H9 (cell line): ENCODE measurements around the gene PASD1. TPM values are rescaled to one million over a fixed set of nuclear protein-coding genes. Genes with fewer than 3 reads are reported as not detected.

Experiments
- DNase-seq: peaks from one replicate; pipeline ENCODE4 v3.0.0-alpha.2; 2017
- H2AFZ ChIP-seq: one replicate; pipeline ENCODE4 v1.6.1; 2013; ENCODE audit warnings: mild to moderate bottlenecking, low read length, control low read depth, moderate library complexity
- H2AK5ac ChIP-seq: 2 replicates; pipeline ENCODE4 v1.6.1; 2013; ENCODE audit warnings: low read length, control low read depth, mixed read lengths; ENCODE audit not compliant: insufficient read length
- H2BK120ac ChIP-seq: one replicate; pipeline ENCODE4 v1.6.1; 2013; ENCODE audit warnings: low read depth, mild to moderate bottlenecking, low read length, control low read depth, inconsistent platforms; ENCODE audit not compliant: poor library complexity, severe bottlenecking
- H2BK12ac ChIP-seq: 2 replicates; pipeline ENCODE4 v1.6.1; 2013; ENCODE audit warnings: low read length, control low read depth, mixed read lengths, low read depth; ENCODE audit not compliant: insufficient read length
- H2BK15ac ChIP-seq: 2 replicates; pipeline ENCODE4 v1.6.1; 2013; ENCODE audit warnings: low read depth, low read length, control low read depth
- H2BK20ac ChIP-seq: one replicate; pipeline ENCODE4 v1.6.1; 2013; ENCODE audit warnings: low read depth, mild to moderate bottlenecking, low read length, control low read depth, inconsistent platforms; ENCODE audit not compliant: poor library complexity, severe bottlenecking
- H2BK5ac ChIP-seq: 2 replicates; pipeline ENCODE4 v1.6.1; 2013; ENCODE audit warnings: low read length, control low read depth, mixed read lengths; ENCODE audit not compliant: insufficient read length
- H3K14ac ChIP-seq: 2 replicates; pipeline ENCODE4 v1.6.1; 2013; ENCODE audit warnings: low read length, control low read depth; ENCODE audit not compliant: insufficient read depth
- H3K18ac ChIP-seq: 2 replicates; pipeline ENCODE4 v1.6.1; 2013; ENCODE audit warnings: low read depth, mild to moderate bottlenecking, mixed read lengths, low read length, control low read depth; ENCODE audit not compliant: insufficient read length
- H3K23ac ChIP-seq: 2 replicates; pipeline ENCODE4 v1.6.1; 2013; ENCODE audit warnings: low read length, control low read depth, mixed read lengths, low read depth; ENCODE audit not compliant: insufficient read length
- H3K23me2 ChIP-seq: 2 replicates; pipeline ENCODE4 v1.6.1; 2013; ENCODE audit warnings: low read depth, mild to moderate bottlenecking, mixed read lengths, low read length, control low read depth; ENCODE audit not compliant: insufficient read length, poor library complexity, severe bottlenecking
- H3K27ac ChIP-seq: 2 replicates; pipeline ENCODE4 v1.5.1; 2013; ENCODE audit warnings: low read length, control low read depth, mixed read lengths, low read depth; ENCODE audit not compliant: insufficient read length
- H3K27me3 ChIP-seq: 2 replicates; pipeline ENCODE4 v1.6.1; 2013; ENCODE audit warnings: low read length, control low read depth, inconsistent platforms; ENCODE audit not compliant: insufficient read depth
- H3K4ac ChIP-seq: 2 replicates; pipeline ENCODE4 v1.6.1; 2013; ENCODE audit warnings: low read depth, mild to moderate bottlenecking, control low read depth, inconsistent platforms, low read length, moderate library complexity
- H3K4me1 ChIP-seq: 2 replicates; pipeline ENCODE4 v1.6.1; 2013; ENCODE audit warnings: low read length, control low read depth, inconsistent platforms; ENCODE audit not compliant: insufficient read depth
- H3K4me2 ChIP-seq: 2 replicates; pipeline ENCODE4 v1.6.1; 2013; ENCODE audit warnings: low read length, control low read depth, mixed read lengths; ENCODE audit not compliant: insufficient read length, insufficient read depth
- H3K56ac ChIP-seq: 2 replicates; pipeline ENCODE4 v1.6.1; 2013; ENCODE audit warnings: low read depth, mild to moderate bottlenecking, mixed read lengths, low read length, control low read depth; ENCODE audit not compliant: insufficient read length
- H3K79me1 ChIP-seq: 2 replicates; pipeline ENCODE4 v1.6.1; 2013; ENCODE audit warnings: low read depth, mild to moderate bottlenecking, moderate library complexity, low read length, control low read depth, inconsistent platforms; ENCODE audit not compliant: insufficient read depth, poor library complexity, severe bottlenecking
- H3K79me2 ChIP-seq: 2 replicates; pipeline ENCODE4 v1.6.1; 2013; ENCODE audit warnings: low read length, control low read depth, inconsistent platforms; ENCODE audit not compliant: insufficient read depth
- H3K9ac ChIP-seq: 2 replicates; pipeline ENCODE4 v1.6.1; 2013; ENCODE audit warnings: low read length, control low read depth, mixed read lengths; ENCODE audit not compliant: insufficient read length; ENCODE audit errors: extremely low read depth
- H3K9me3 ChIP-seq: one replicate; pipeline ENCODE4 v1.6.1; 2013; ENCODE audit warnings: low read depth, low read length, inconsistent platforms; ENCODE audit not compliant: control insufficient read depth
- H3T11ph ChIP-seq: one replicate; pipeline ENCODE4 v1.6.1; 2013; ENCODE audit warnings: mild to moderate bottlenecking, low read length, control low read depth, inconsistent platforms
- H4K20me1 ChIP-seq: one replicate; pipeline ENCODE4 v1.6.1; 2013; ENCODE audit not compliant: control insufficient read depth, insufficient read length, insufficient read depth
- H4K5ac ChIP-seq: 2 replicates; pipeline ENCODE4 v1.6.1; 2013; ENCODE audit warnings: low read depth, mild to moderate bottlenecking, mixed read lengths, low read length, control low read depth; ENCODE audit not compliant: insufficient read length
- H4K8ac ChIP-seq: replicated peaks from 2 replicates; pipeline ENCODE4 v1.6.1; 2013; ENCODE audit warnings: low read length, control low read depth, mixed read lengths, low read depth; ENCODE audit not compliant: insufficient read length
- H4K91ac ChIP-seq: 2 replicates; pipeline ENCODE4 v1.6.1; 2013; ENCODE audit warnings: low read depth, mild to moderate bottlenecking, moderate library complexity, mixed read lengths, low read length, control low read depth; ENCODE audit not compliant: insufficient read length
- H3K27ac Mint-ChIP-seq, 3 experiments: 2 replicates in 2 of 3; 3 replicates in 1 of 3; pipeline ENCODE4 v1.8.0; 2020 to 2021; ENCODE audit warnings: mixed read lengths in 3 of 3, mild to moderate bottlenecking in 1 of 3, moderate library complexity in 1 of 3
- H3K27me3 Mint-ChIP-seq: 2 replicates; pipeline ENCODE4 v1.8.0; 2021; ENCODE audit warnings: low read depth, mild to moderate bottlenecking, moderate library complexity, mixed read lengths
- H3K36me3 Mint-ChIP-seq, 3 experiments: 2 replicates in 2 of 3; 3 replicates in 1 of 3; pipeline ENCODE4 v1.8.0; 2020 to 2021; ENCODE audit warnings: low read depth in 3 of 3, mixed read lengths in 3 of 3; ENCODE audit not compliant: insufficient read depth in 1 of 3
- H3K4me1 Mint-ChIP-seq, 2 experiments: 2 replicates each; pipeline ENCODE4 v1.8.0; 2020; ENCODE audit warnings: mixed read lengths in 2 of 2
- H3K4me3 Mint-ChIP-seq, 2 experiments: 2 replicates in 1 of 2; 3 replicates in 1 of 2; pipeline ENCODE4 v1.8.0; 2020 to 2021; ENCODE audit warnings: mild to moderate bottlenecking in 2 of 2, mixed read lengths in 2 of 2, moderate library complexity in 1 of 2
- H3K9me3 Mint-ChIP-seq, 2 experiments: 2 replicates in 1 of 2; 3 replicates in 1 of 2; pipeline ENCODE4 v1.8.0; 2020; ENCODE audit warnings: mild to moderate bottlenecking in 2 of 2, mixed read lengths in 2 of 2, moderate library complexity in 1 of 2
- CTCF ChIP-seq: fragments of 200-600 bp; sonication (generic); conservative IDR thresholded peaks from 3 replicates; pipeline ENCODE4 v1.8.0; 2021; ENCODE audit warnings: antibody characterized with exemption, mild to moderate bottlenecking
- WGBS: extraction: QIAGEN DNeasy Blood & Tissue Kit; methylation state at CpG from one replicate; pipeline ENCODE4 v1.1.7; 2013; ENCODE audit warnings: missing lambda C conversion rate, low lambda C conversion rate, mixed read lengths; ENCODE audit not compliant: insufficient read length; ENCODE audit errors: extremely low coverage; 5-methylcytosine and 5-hydroxymethylcytosine counted together
- total RNA-seq: library from RNA; stranded (reverse); gene quantifications from 2 replicates; pipeline ENCODE4 v1.2.1, GENCODE V29; 2021

Gene PASD1
- total RNA-seq, 1 experiment from 2014 or later = not detected

GRCh38 chrX:151609222-151609621 lies 45.7 kb downstream of the PASD1 start:
- no CpG with 5 or more reads among the region's 5 CpGs for WGBS
- Histone ChIP-seq H2AFZ (no peak overlapping the region), H3T11ph (no peak overlapping the region), H3K23me2 (no peaks in the 10 kb centered on the region), H2BK5ac (no peak overlapping the region), H2BK120ac (no peak overlapping the region), H3K9me3 (peaks cover 34% of the 10 kb centered on the region), H3K23ac (no peak overlapping the region), H2AK5ac (no peak overlapping the region), H3K79me1 (no peaks in the 10 kb centered on the region), H3K14ac (no peak overlapping the region), H3K27me3 (no peaks in the 10 kb centered on the region), H3K4ac (no peak overlapping the region), H3K4me2 (no peak overlapping the region), H3K4me1 (no peaks in the 10 kb centered on the region), H3K79me2 (no peaks in the 10 kb centered on the region), H3K18ac (no peak overlapping the region), H2BK20ac (no peak overlapping the region), H4K5ac (no peak overlapping the region), H4K91ac (no peak overlapping the region), H4K8ac (no peak overlapping the region), H2BK12ac (no peak overlapping the region), H3K27ac (no peak overlapping the region), H3K9ac (no peak overlapping the region), H4K20me1 (no peaks in the 10 kb centered on the region), H3K56ac (no peak overlapping the region), H2BK15ac (no peak overlapping the region)
- no peak for TF ChIP-seq CTCF
- H3K36me3 Mint-ChIP-seq = no peaks in the 10 kb centered on the region; a peak in 1 of 7 replicates
- H3K27ac Mint-ChIP-seq = no peak overlapping the region
- no peak overlapping the region for H3K4me3 Mint-ChIP-seq
- no peak for DNase-seq
- peaks cover 4% of the 10 kb centered on the region for H3K27me3 Mint-ChIP-seq
- peaks cover 50 to 54% of the 10 kb centered on the region in 2 experiments for H3K9me3 Mint-ChIP-seq
- peaks cover 7% of the 10 kb centered on the region in 2 experiments; a peak in 2 of 4 replicates for H3K4me1 Mint-ChIP-seq
